GM18511 (cell line): Measurements from ENCODE around the gene GDF11.

Experiments used
- ATAC-seq: cut with Tn5 transposase; IDR thresholded peaks from one replicate; pipeline ENCODE4 v1.9.1; 2021; ENCODE audit warnings: mild to moderate bottlenecking, moderate library complexity; ENCODE audit not compliant: unreplicated experiment

Gene GDF11

DNA sequence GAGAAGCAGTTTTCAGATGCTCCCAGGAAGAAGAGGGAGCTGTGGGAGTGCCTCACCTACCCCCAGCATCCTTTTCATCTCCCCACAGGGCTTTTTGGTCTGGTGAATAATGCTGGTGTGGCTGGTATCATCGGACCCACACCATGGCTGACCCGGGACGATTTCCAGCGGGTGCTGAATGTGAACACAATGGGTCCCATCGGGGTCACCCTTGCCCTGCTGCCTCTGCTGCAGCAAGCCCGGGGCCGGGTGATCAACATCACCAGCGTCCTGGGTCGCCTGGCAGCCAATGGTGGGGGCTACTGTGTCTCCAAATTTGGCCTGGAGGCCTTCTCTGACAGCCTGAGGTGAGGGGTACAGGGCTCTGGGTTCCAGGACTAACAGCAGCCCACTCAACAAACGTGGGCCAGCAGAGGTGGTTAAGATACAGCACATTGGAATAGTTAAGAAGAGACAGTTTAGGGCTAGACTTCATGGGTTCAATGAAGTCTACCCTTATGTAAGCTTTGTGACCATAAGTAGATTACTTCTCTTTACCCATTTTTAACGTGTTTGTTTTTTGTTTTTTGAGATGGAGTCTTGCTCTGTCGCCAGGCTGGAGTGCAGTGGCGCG, 21.2 kb upstream of the GDF11 start:
- ATAC-seq: no peak

GRCh38 chr12:55722948-55723347, 20.0 kb upstream of the GDF11 start:
- ATAC-seq: no peak

DNA sequence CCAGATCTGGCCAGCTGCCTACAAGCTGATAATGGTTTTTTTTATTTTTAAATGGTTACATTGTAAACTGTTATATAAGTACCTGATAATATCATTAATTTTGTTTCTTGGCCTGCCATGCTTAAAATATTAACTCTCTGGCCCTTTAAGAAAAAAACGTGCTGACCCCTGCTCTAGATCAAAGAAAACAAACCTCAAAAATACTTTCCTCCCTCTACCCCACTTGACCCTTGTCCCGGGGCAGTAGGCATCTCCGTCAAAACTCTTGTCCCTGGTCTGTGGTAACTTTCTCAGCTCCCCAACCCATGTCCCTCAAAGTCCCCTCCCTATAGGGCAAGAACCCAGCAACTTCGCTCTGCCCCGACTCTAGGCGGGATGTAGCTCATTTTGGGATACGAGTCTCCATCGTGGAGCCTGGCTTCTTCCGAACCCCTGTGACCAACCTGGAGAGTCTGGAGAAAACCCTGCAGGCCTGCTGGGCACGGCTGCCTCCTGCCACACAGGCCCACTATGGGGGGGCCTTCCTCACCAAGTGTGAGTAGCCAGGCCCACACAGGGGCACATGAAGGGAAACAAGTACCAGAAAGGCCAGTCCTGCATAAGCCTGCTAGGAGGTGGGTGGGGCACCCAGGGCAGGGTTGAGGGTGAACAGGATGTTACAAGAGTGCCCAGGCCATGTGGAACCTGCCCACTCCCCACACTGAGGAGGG, 19.3 kb upstream of the GDF11 start:
- ATAC-seq: no peak

GRCh38 chr12:55724226-55724939, 18.5 kb upstream of the GDF11 start:
- ATAC-seq: no peak

DNA sequence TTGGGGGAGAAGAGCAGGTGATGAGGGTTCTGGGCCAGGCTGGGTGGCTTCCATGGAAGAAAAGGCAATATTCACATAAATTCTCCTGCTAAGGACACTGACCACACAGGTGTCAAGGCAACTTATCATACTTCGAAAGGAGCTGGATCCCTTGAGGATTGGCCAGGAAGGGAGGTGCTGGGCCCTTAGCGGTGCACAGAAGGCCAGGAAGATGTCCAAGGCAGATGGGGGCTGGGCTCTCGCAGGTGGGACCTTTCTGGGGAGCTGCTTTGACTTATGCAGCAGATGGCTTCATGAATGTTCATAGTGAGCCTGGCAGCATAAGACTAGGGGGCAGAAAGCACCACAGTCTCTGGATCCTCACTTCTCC, 18.0 kb upstream of the GDF11 start:
- no peak for ATAC-seq

DNA sequence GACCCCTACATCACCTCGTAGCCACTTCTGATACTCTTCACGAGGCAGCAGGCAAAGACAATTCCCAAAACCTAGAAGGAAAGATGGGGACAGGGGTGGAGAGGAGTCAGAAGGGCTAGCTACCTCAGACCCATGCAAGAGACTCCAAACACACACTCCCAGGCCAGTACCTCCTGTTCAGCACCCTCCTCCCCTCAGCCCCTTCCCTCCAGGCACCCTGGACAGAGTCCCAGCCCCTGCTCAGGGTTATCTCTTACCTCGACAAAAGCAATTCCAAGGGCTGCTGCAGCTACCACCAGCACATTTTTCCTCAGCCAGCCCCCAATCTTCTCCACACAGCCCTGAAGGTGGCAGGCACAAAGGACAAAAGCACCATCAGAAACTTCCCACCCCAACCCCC, 17.4 kb upstream of the GDF11 start:
- ATAC-seq: no peak

DNA sequence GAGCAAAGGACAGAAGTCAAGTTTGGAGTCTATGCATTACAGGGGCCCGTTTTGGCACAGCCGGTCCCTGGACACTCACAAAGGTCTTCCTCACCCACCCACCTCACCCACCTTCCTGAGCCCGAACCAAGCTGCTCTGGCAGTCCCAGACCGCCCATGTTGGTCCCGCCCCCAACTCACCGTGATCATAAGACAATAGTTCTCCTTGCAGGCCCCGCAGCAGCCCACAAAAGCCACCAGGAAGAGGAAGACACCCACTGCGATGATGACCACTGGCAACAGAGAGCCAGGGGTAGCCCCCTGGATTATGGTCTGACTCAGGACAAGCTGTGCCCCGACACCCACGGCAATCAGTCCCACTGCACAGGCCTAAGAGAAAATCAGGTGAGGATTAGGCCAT, 16.0 kb upstream of the GDF11 start:
- ATAC-seq: no peak

DNA sequence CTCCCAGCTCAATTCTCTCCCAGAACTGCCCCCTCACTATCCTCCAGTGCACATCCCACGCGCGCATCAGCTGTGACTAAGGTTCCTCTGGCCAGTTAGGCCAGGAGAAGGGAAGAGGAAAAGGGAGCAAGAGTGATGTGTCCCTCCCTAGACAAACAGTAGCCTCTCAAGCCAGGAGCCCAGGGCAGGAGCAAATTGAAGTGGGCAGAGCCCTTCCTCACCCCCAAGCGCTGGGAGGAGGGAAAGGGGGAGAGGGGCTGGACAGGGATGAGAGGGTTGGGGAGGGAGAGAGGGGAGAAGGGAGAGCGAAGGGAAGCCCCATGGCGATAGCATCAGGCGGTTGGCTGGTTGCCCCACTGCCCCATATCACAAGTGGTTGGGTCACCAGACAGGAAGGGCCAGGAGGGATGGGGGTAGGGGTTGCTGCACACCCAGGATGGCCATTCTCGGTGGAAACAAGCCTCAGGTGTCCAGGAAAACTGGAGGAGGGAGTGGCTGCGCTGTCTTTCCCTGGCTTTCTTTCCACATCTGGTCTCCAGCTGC, 15.2 kb upstream of the GDF11 start:
- ATAC-seq: no peak

DNA sequence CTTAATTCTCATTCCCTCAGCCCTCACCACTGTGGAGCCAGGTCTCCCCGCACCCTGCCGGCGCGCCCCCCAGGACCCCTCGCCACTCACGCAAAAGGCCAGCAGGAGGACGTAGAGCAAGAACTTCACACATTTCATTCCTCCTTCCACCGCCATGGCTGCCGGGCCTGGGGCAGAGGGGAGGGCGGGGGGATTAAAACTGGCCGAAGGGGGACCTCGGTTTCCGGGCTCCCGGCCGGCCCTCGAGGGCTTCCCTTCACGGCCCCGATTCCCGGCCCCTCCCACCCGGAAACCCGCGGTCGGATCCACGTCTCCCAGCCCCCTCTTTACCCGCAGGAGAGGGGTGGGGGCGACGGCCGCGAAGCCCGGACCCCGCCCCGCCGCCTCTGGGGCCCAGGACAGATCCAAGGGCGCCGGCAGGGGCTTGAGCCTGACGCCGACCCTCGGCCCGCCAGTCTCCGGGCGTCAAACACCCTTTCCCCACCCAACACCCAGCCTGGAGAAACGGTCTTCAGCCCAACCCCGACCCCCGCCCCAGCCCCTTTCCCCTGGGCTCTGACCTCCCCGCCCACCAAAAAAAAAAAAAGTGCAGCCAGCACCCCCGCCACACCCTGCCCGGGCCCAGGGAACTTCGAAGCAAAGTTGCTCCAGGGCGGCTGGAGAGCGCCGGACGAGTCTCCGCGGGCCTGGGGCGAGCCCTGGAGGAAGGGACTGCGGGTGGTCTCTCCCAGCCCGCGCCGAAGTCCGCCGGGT, 14.6 kb upstream of the GDF11 start:
- ATAC-seq: peak; percentile 29

DNA sequence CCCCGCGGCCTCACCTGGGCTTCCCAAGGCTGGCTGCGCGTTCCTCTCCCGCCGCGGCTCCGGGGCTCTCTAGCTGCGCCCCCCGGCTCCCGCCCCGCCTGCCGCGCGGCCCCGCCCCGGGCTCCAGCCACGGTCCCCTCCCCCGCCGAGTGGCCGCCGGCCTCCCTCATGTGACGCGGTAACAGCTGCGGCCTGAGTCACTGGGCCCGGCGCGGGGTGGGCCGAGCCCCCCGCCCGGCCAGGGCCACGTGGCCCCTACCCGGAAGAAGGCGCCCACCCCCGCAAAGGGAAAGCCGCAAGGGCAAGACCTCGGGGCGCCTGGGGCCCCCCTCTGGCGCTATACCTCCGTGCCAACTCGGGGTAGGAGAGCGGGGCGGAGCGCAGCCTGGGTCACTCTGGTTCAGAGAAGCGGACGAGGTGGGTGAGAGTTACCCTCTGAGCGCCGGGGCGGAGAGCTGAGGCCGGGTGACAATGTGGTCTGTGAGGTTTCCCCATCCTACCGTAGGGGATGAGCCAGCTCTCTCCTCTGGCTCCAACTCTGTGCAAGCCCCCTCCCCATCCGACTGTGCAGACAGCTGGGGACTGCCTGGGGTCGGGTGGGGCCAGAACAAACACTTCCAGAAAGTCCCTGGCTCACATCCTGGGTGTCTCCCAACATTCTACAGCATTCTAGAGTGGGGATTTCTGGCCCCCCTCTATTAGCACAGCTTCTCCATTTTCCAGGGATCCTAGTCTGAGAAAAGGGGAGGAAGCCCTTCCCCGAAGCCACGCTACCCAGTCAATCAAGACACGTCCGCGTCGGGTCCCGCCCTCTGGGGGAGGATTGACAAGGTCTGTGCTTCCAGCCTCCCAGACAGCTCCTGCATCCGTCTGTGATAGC, 13.7 kb upstream of the GDF11 start, which contains the start of gene CD63:
Gene CD63, minus strand, starts transcription at position 71 of the 880 bp plus-strand sequence. CDS start 668 bp downstream, outside the sequence.
- peak; percentile 70 for ATAC-seq

DNA sequence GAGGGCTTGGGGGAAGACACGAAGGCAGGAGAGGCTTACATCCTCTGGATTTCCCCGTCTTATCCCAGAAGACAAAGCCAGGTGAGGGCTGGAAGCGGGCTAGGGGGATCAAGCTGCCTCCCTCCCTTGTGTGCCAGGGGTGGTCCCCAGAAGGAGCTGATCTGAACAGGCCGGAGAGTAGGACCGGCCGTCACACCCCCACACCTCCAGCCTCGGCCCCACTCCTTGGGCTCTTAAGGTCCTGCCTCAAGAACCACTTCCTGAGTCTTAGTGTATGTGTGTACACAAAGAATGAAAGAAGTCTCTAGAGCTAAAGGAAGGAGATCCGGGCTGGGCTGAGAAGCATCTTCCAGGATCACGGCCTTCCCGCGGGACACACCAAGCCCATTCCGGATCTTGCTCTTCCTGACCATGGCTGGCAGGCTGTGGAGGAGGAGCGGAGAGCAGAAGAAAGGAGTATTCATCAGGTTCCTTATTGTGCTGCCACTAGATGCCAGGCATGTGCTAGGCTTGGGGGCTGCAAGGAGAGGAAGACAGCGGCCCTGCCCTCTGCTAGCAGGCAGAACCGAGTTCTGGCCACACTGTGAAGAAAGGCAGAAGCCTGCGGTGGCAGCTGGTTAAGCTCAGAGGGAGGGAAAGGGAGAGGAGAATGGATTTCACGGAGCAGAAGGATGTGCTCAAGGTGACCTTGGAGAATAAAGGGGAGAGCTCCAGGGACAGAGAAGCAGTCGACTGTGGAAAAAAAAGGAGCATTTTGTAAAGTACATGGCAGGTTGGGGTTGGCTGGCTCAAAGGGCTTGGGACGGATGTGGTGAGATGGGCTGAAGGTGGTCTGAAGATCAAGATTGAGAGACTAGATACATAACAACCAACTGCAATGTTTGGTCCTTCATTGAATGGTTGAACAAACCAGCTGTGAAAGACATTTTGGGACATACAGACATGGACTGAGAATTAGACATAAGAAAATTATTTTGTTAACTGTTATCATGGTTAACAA, 12.8 kb upstream of the GDF11 start:
- ATAC-seq: peak; percentile 51

GRCh38 chr12:55732288-55732687, 10.6 kb upstream of the GDF11 start:
- ATAC-seq: no peak

DNA sequence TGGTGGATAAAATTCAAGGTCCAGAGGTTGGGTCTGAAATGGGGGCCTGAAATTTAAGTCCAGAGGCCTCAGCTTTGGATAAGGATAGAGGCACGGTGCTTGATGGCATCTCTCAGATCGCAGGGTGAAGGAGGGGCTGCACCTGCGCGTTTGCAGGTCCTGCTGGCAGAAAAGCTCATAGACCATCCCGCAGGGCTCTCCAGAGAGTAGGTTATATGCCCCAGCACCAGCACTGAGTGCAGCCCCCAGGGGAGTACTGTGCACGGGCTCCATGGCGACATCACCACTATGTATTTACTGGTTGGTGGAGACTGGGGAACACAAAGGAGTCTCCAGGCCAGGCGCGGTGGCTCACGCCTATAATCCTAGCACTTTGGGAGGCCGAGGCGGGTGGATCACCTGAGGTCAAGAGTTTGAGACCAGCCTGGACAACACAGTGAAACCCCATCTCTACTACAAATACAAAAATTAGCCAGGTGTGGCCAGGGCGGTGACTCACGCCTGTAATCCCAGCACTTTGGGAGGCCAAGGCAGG, 9.8 kb upstream of the GDF11 start:
- no peak for ATAC-seq

DNA sequence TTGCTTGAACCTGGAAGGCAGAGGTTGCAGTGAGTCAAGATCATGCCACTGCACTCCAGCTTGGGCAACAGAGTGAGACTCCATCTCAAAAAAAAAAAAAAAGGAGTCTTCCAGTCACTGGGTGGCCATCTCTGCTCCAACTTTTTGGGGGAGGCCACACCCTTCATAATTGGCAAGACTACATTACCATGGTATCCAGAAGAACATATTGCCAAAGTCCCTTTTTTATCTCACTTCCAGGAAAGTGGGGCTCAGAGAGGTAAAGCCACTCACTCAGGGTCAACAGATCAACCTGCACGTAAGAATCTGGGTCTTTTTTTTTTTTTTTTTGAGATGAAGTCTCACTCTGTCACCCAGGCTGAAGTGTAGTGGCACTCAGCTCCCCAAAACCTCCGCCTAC, 9.1 kb upstream of the GDF11 start:
- ATAC-seq: no peak

DNA sequence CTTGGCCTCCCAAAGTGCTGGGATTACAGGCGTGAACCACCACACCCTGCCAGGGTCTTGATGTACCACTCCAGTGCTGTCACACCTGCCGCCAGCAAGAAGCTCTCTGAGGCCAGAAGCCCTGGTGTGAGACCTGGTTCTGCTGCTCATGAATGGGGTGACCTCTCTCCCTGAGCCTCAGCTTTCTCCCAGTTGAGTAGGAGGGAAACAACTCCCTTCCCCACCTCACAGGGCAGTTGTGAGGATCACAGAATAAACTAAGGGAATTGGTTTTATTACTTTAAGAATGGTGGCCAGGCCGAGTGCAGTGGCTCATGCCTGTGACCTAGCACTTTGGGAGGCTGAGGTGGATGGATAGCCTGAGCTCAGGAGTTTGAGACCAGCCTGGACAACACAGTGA, 8.3 kb upstream of the GDF11 start:
- ATAC-seq: no peak

DNA sequence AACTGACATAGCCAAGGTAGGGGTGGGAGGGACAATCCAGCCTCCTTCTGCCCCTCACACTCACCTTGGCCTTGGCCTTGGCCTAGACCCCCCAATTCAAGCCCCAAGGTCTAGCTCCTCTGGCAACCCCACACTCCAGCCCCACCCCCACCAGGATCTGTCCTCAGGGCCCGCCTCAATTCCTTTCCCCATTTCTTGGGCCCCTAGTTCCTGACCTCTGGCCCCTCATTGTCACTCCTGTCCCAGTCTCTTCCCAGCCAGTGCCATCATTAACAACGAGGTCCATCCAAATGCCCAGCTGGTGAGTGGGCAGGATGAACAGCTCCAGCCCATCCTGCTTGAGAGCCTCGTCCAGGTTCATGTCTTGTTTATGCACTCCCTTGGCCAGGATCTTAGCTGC, 6.8 kb upstream of the GDF11 start:
- no peak for ATAC-seq

DNA sequence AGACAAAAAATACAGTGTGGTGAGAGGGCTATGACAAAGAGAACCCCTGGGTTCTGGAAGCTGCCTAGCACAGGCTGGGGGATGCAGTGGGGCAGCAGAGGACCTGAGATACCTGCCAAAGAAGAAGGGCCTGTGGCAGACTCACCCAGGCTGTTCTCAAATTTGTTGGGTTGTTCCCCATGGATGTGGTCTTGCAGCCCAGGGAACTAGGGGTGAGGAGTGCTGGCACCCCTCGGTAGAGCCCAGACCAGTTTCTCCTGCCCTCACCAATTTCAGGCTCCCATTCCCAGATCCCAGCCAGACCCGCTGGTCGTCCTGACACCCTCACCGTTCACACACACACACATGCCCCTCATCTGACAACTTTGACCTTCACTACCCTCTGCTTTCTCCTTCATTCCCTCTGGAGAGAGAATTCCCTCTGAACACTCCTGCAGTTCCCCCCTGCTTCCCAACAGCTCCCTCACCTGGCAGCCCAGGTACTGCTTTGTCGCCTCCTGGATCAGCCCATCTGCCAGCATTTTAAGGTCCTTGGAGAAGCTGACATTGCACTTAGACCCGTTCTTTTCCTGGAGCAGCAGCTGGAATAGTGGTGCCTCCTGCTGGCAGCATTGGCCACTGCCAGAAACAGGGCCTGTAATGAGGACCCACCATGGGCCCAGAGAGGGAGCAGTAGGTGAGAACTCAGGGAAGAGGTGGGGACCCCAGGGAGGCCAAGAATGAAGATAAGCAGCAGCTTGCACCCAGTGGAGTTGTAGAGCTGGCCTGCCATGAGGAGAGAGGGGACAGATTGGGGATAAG, 5.9 kb upstream of the GDF11 start:
- ATAC-seq: peak; percentile 48

DNA sequence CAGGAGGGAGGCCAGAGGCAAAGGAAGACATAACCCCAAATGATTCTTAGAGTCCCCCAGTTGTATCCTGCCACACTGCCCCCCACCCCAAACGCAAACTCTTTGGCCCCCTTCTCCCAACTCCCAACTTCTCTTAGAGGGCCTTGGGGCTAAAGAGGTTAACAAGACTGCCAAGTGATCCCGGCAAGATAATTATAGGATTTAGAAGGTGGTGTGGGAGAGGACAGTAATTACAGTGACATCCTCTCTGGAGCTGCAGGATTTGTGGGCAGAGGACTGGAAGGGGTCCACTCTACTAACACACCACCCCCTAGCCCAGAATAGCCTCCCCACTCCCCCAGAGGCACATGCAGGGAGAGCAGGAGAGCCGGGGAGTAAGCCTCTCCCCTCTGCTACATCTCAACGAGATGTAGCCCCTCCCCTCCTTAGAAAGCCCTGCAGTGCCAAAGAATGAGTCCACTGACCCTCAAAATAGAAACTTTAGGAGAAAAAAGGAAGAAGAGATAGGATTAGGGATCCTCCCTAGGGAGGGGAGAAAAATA, 5.3 kb upstream of the GDF11 start:
- ATAC-seq: no peak
